Activated T-cell treated with anti-CD3 and anti-CD28 coated beads, Interleukin-2, amount 50 U/mL, for 48 hours (primary cell): ENCODE results near the gene GRIN3B.
A peak's percentile ranks its signal among the peaks of the same experiment; 100 is the strongest.
"Not testable (repeated sequence)": the region's sequence is repeated elsewhere in the genome, so short reads cannot be mapped to it uniquely, and the experiment has no call there.

Experiments used
- DNase-seq, 2 experiments: peaks; one replicate each; pipeline ENCODE4 v3.0.0-alpha.2; 2020

GRIN3B gene

DNA sequence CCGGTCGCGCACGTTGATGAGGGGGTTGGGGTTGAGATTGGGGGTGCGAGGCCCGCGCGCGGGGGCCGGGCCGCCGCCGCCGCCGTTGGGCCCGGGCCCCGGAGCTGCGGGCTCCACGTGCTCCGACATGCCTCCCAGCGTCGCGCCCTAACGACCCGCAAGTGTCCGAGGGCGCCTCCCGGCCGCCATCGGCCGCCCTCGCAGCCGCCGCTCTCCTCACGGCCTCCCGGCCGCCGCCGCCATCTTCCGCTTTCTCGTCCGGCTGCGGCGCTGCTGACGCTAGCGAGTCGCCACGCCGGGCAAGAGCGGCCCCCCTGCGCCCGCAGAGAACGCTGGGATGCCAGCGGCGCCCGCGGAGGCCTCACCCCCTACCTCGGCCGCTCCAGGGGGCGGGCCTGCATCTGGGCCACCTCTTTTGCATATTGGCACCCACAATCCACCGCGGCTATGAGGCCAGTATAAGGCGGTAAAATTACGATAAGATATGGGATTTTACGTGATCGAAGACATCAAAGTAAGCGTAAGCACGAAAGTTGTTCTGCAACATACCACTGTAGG is 20.7 kb downstream of the GRIN3B start, which contains the start of gene TMEM259:
Gene TMEM259, minus strand, starts transcription at position 256 of the 558 bp plus-strand sequence. Its CDS starts 127 bp downstream, at position 129.
- DNase-seq, result peak; percentile 98

DNA sequence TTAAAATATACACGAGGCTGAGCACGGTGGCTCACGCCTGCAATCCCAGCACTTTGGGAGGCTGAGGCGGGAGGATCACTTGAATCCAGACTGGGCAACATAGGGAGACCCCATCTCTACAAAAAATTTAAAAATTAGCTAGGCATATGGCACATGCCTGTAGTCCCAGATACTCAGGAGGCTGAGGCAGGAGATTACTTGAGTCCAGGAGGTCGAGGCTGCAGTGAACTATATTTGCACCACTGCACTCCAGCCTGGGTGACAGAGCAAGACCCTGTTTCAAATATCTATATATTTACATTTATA is 23.6 kb downstream of the GRIN3B start:
- DNase-seq, result not testable (repeated sequence)

GRCh38 chr19:1025080-1025479 is 24.9 kb downstream of the GRIN3B start:
- not testable (repeated sequence) for DNase-seq

- peak; percentile 81 to 85 for DNase-seq
These were observed 26.0 kb downstream of the GRIN3B start, which contains the start of gene CNN2 for GRCh38 chr19:1025960-1026782. CNN2 (plus strand) TSS chr19:1026608; CDS start chr19:1026662, 54 bp downstream.

- peak; percentile 60 for DNase-seq
These were observed 26.8 kb downstream of the GRIN3B start for GRCh38 chr19:1026783-1027649.

DNA sequence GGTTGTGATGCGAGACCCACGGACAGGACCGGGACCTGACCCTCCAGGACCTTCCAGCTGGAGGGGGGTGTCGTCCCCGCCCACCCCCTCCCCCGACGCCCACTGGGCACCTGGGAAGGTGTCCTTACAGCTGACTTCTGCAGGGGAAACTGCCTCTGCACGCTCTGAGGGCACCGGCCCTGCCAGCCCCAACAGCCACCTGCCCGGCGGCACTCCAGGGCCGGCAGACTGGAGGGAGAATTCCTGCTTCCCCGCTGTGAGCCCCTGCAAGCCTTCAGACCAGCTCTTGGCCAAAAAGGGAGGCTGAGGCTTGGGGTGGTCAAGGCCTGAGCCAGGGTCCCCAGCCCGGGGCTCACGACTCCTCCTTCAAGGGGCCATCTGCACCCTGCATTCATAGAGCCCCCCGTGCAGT is 27.4 kb downstream of the GRIN3B start:
- peak in 1 of 2 experiments; percentile 53 for DNase-seq

DNA sequence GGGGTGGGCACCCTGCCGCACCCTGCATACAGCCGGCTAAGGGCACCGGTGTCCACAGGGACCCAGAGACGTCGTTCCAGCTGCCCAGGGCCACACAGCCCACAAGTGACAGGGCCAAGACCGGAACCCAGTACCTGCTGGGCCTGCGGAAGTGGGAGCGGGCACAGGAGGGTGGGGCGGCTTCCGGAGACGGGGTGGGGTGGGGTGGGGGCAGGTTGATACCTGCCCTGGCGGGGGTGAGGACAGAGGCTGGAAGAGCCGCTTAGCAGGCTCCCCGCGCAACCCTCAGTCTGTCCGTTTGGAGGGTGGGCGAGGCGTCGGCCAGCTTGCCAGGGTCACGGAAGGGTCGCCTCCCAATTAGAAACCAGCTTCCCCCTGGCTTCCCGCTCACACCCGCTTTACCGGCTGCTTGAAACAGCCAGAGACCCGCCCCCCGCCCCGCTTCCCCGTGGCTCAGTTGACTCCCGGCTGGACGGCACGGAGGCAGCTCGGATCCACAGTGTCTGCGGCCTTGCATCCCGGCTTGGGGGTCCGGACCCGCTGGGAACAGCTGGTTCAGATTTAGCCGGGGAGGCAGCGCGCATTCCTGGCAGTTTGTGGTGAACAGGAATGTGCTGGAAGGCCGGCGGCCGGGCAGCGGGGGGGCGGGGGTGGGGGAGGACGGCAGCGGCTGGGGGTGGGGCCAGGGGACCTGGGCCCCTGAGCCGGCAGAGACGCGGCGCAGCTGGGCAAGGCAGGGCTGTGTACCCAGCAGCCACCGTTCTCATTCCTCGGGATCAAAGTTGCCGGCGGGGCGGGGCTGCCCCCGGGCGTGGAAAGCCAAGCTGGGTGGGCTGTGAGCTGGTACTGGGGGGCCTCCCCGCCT is 28.1 kb downstream of the GRIN3B start:
- peak; percentile 56 to 67 for DNase-seq

GRCh38 chr19:1032264-1032867 is 32.1 kb downstream of the GRIN3B start:
- DNase-seq, result no peak

GRCh38 chr19:1035998-1036621 is 35.9 kb downstream of the GRIN3B start:
- DNase-seq, result no peak

- DNase-seq, result no peak
These were observed 37.4 kb downstream of the GRIN3B start for GRCh38 chr19:1037621-1038064.

DNA sequence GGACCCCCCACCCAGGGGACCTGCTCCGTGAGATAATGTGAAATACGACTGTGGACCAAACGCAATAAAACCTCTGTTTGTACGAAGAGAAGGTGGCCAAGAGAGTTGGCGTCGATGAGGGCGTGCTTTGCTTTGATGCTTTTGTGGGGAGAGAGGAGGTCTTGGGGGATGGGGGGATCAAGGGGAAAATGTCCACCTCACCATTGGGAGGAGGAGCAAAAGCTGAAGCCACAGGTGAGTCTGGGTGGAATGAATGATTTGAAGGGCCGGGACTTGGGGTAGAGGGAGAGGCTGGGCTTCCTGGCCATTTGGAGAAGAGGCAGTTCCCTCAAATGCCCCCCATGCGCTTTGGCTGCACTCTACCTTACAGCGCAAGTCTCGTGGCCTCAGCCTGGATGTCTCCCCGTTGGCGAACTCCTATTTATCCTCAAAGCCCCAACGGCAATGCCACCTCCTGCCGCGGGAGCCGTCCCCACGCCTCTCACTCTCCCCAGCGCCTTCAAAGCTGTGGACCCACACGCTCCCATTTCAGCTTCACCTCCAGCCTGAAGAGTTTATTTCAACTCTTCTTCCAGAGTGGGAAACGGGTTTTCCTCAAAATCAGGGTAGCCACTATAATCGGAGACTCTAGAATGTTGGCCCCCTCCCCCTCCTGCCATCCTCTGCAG is 38.9 kb downstream of the GRIN3B start:
- no peak for DNase-seq

- DNase-seq, result peak; percentile 99 to 100
These were observed 39.6 kb downstream of the GRIN3B start, which contains the start of gene ABCA7 for GRCh38 chr19:1039646-1040475. ABCA7 (plus strand) TSS chr19:1040107; CDS start chr19:1041362, 1,255 bp downstream.

GRCh38 chr19:1040476-1041271 is 40.5 kb downstream of the GRIN3B start:
- DNase-seq, result peak; percentile 93 to 95

DNA sequence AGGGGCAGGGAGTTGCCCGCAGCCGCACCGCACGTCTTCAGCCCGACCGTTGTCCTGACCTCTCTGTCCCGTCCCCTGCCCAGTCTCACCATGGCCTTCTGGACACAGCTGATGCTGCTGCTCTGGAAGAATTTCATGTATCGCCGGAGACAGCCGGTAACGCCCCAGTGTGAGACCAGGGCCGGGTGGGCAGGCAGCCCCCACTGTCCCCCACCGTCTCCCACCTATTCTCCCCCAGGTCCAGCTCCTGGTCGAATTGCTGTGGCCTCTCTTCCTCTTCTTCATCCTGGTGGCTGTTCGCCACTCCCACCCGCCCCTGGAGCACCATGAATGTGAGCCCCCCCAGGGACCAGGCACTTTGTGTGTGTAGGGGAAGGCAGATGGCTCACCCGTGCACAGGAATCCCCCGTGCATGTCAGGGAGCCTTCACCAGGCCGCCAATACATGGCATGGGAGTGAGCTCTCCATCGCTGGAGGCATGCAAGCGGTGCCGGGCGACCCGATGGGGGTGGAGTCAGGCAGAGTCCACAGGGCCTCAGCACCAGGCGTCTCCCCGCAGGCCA is 41.1 kb downstream of the GRIN3B start:
- no peak for DNase-seq

DNA sequence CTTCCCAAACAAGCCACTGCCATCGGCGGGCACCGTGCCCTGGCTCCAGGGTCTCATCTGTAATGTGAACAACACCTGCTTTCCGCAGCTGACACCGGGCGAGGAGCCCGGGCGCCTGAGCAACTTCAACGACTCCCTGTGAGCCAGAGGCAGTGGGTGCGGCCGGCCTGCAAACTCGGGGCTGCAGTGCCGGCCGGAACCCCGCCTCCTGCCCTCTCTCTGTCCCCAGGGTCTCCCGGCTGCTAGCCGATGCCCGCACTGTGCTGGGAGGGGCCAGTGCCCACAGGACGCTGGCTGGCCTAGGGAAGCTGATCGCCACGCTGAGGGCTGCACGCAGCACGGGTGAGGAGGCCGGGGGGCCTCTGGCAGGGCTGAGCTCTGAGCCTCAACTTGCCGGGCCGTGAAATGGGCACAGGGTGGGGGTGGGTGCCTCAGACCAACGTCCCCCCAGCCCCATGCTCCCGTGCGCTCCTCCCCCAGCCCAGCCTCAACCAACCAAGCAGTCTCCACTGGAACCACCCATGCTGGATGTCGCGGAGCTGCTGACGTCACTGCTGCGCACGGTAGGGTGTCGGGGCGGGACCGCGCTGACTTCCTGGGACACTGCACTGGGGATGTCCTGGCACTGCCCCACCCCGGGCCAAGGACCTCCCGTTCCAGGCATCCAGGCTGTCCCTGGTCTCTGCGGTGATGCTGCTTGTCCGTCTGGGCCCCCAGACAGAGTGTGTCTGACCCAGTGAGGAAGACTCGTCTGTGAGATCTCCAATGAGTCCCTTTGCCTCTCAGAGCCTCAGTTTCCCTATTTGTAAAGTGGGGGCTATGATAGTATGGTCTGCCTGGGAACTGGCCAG is 41.8 kb downstream of the GRIN3B start:
- DNase-seq, result no peak

- no peak for DNase-seq
These were observed 42.7 kb downstream of the GRIN3B start for GRCh38 chr19:1042689-1043511.

GRCh38 chr19:1045247-1045603 is 45.0 kb downstream of the GRIN3B start:
- DNase-seq, result peak; percentile 89
